ENCODE results near the gene CXXC5. TPM values are rescaled to one million over a fixed set of nuclear protein-coding genes. Genes with fewer than 3 reads are reported as not detected.
"Not testable (repeated sequence)": the region's sequence is repeated elsewhere in the genome, so short reads cannot be mapped to it uniquely, and the experiment has no call there.

Gene CXXC5
- total RNA-seq, 1 donor from 2014 or later, result 88.2 TPM

DNA sequence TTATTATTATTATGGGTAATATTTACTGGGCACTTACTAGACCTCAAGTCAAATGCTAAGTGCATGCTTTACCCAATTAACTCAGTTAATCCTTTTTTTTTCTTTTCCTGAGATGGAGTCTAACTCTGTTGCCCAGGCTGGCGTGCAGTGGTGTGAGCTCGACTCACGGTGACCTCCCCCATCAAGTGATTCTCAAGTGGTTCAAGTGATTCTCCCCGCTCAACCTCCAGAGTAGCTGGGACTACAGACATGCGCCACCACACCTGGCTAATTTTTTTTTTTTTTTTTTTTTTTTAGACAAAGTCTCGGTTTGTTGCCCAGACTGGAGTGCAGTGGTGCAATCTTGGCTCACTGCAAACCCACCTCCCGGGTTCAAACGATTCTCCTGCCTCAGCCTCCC is 69.1 kb downstream of the CXXC5 start:
- Mint-ChIP-seq H3K27me3 (peaks cover 11% of the 10 kb centered on the region), H3K36me3 (ENCODE audit: insufficient read depth) (peaks cover 4% of the 10 kb centered on the region), H3K4me3 (ENCODE audit: low read depth) (no peak overlapping the region), H3K9me3 (ENCODE audit: low read depth) (peaks cover 9% of the 10 kb centered on the region), H3K4me1 (ENCODE audit: low read depth) (no peaks in the 10 kb centered on the region), H3K27ac (no peak overlapping the region)
- TF ChIP-seq, protein P1, sequence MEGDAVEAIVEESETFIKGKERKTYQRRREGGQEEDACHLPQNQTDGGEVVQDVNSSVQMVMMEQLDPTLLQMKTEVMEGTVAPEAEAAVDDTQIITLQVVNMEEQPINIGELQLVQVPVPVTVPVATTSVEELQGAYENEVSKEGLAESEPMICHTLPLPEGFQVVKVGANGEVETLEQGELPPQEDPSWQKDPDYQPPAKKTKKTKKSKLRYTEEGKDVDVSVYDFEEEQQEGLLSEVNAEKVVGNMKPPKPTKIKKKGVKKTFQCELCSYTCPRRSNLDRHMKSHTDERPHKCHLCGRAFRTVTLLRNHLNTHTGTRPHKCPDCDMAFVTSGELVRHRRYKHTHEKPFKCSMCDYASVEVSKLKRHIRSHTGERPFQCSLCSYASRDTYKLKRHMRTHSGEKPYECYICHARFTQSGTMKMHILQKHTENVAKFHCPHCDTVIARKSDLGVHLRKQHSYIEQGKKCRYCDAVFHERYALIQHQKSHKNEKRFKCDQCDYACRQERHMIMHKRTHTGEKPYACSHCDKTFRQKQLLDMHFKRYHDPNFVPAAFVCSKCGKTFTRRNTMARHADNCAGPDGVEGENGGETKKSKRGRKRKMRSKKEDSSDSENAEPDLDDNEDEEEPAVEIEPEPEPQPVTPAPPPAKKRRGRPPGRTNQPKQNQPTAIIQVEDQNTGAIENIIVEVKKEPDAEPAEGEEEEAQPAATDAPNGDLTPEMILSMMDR (IDR thresholded peaks at IDR 0.05; ENCODE audit: unreplicated experiment), result no peak
- DNase-seq (ENCODE audit: low spot score, unreplicated experiment), result no peak

DNA sequence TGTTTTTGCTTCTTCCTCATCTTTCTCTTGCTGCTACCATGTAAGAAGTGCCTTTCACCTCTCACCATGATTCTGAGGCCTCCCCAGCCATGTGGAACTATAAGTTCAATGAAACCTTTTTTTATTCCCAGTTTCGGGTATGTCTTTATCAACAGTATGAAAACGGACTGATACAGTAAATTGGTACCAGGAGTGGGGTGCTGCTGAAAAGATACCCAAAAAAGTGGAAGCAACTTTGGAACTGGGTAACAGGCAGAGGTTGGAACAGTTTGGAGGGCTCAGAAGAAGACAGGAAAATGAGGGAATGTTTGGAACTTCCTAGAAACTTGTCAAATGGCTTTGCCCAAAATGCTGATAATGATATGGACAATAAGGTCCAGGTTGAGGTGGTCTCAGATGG is 70.3 kb downstream of the CXXC5 start:
- not testable (repeated sequence) for DNase-seq (ENCODE audit: low spot score, unreplicated experiment); H3K27ac Mint-ChIP-seq; H3K4me3 Mint-ChIP-seq (ENCODE audit: low read depth); H3K4me1 Mint-ChIP-seq (ENCODE audit: low read depth); H3K36me3 Mint-ChIP-seq (ENCODE audit: insufficient read depth); H3K27me3 Mint-ChIP-seq; H3K9me3 Mint-ChIP-seq (ENCODE audit: low read depth)

DNA sequence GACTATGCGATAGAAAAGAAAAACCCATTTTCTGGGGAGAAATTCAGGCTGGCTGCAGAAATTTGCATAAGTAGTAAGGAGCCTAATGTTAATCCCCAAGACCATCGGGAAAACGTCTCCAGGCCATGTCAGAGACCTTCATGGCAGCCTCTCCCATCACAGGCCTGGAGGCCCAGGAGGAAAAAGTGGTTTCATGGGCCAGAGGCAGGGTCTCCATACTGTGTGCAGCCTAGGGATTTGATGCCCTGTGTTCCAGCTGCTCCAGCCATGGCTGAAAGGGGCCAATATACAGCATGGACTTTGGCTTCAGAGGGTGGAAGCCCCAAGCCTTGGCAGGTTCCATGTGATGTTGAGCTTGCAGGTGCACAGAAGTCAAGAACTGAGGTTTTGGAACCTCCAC is 71.8 kb downstream of the CXXC5 start:
- not testable (repeated sequence) for DNase-seq (ENCODE audit: low spot score, unreplicated experiment); H3K9me3 Mint-ChIP-seq (ENCODE audit: low read depth); H3K27me3 Mint-ChIP-seq; H3K27ac Mint-ChIP-seq; H3K4me3 Mint-ChIP-seq (ENCODE audit: low read depth); H3K36me3 Mint-ChIP-seq (ENCODE audit: insufficient read depth); H3K4me1 Mint-ChIP-seq (ENCODE audit: low read depth)

DNA sequence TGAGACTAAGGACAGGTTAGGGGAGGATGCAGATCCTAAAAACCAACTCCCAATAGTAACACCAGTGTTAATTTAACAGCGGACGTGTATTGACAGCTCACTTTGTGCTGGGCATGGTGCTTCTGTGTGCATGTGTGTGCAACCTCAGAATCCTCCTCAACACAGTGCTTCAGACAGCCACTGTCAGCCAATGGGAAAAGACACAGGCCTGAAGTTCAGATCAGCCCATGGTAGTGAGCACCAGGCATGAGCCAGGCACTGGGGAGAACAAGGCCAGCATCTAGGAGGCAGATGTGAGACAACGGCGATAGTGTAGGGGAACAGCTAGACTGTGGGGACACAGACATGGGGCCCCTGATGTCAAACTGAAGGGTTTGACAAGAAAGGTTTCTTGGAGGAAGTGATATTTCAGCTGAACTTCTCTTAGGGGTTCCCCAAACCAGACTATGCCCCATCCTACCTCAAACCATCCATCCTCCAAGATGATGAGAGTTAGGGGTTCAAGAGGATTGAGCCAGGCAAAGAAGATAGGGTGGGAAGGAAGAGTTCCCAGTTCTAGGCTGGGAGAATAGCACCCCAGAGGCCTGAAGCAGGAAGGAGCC is 75.9 kb downstream of the CXXC5 start:
- no peak for DNase-seq (ENCODE audit: low spot score, unreplicated experiment)
- Mint-ChIP-seq H3K36me3 (ENCODE audit: insufficient read depth) (peaks cover 3% of the 10 kb centered on the region), H3K4me1 (ENCODE audit: low read depth) (no peaks in the 10 kb centered on the region), H3K27ac (no peak overlapping the region), H3K9me3 (ENCODE audit: low read depth) (peaks cover 3% of the 10 kb centered on the region), H3K27me3 (no peaks in the 10 kb centered on the region), H3K4me3 (ENCODE audit: low read depth) (no peak overlapping the region)
- TF ChIP-seq, protein P1 (IDR thresholded peaks at IDR 0.05; ENCODE audit: unreplicated experiment), result no peak

DNA sequence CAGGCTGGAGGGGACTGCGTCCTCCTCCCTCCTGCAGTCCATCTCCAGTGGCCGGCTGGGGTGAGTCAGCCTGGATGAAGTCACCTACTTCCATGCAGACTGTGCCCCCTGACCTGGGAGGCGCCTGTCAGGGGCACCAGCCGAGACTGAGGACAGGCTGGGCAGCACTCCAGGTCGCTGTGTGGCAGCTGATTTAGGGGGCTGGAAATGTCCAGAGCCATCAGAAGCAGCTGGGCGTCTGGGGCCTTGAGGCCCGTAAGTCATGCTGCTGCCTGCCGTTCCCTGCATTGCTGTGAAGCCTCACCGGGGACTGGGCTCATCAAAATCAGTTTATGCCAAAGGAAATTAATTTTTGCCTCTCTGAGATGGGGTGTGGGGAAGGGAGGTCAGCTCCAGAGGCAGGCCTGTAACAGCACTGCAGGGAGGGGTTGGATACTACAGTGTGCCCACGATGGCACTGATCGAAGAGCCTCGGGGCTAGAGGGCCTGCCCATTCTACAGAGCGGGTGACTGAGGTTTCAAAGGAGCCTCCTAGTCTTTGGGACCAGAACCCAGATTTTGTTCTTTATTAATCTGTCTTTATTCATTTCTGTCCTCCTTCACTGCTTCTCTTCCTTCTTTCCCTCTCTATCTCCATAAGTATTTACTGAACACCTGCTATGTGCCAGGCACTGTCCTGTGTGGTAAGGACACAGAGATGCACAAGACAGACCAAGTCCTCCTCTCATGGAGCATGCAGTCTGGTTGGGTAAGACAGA is 77.1 kb downstream of the CXXC5 start:
- H3K4me3 Mint-ChIP-seq (ENCODE audit: low read depth), result no peak overlapping the region
- no peaks in the 10 kb centered on the region for H3K27me3 Mint-ChIP-seq
- TF ChIP-seq, protein P1 (IDR thresholded peaks at IDR 0.05; ENCODE audit: unreplicated experiment), result no peak
- no peaks in the 10 kb centered on the region for H3K4me1 Mint-ChIP-seq (ENCODE audit: low read depth)
- DNase-seq (ENCODE audit: low spot score, unreplicated experiment), result no peak
- no peaks in the 10 kb centered on the region for H3K9me3 Mint-ChIP-seq (ENCODE audit: low read depth)
- H3K36me3 Mint-ChIP-seq (ENCODE audit: insufficient read depth), result no peaks in the 10 kb centered on the region
- H3K27ac Mint-ChIP-seq, result no peak overlapping the region

DNA sequence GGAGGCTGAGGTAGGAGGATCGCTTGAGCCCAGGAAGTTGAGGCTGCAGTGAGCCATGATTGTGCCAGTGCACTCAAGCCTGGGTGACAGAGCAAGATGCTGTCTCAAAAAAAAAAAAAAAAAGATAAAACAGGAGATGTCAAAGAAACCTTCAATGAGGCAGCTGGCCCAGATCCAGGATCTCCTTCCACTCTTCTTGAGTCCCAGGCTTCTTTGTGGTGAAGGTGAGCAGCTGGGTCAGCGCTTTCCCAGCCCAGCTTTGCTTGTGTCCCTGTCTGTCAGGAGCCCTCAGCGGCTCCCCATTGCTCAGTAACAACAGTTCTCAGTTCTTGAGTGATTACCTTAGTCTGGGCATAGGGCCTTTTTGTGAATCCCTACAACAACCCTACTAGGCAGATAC is 78.1 kb downstream of the CXXC5 start:
- Mint-ChIP-seq H3K4me3 (ENCODE audit: low read depth) (no peak overlapping the region), H3K9me3 (ENCODE audit: low read depth) (no peaks in the 10 kb centered on the region), H3K27me3 (no peaks in the 10 kb centered on the region), H3K27ac (no peak overlapping the region), H3K4me1 (ENCODE audit: low read depth) (no peaks in the 10 kb centered on the region), H3K36me3 (ENCODE audit: insufficient read depth) (no peaks in the 10 kb centered on the region)
- DNase-seq (ENCODE audit: low spot score, unreplicated experiment), result no peak
- TF ChIP-seq, protein P1 (IDR thresholded peaks at IDR 0.05; ENCODE audit: unreplicated experiment), result no peak

DNA sequence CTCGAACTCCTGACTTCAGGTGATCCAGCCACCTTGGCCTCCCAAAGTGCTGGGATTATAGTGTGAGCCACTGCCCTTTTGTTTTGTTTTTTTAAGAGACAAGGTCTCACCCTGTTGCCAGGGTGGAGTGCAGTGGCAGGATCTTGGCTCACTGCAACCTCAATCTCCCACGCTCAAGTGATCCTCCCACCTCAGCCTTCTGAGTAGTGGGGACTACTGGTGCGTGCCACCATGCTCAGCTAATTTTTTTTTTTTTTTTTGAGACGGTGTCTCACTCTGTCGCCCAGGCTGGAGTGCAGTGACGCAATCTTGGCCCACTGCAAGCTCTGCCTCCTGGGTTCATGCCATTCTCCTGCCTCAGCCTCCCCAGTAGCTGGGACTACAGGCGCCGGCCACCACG is 79.5 kb downstream of the CXXC5 start:
- not testable (repeated sequence) for DNase-seq (ENCODE audit: low spot score, unreplicated experiment); H3K9me3 Mint-ChIP-seq (ENCODE audit: low read depth); H3K27ac Mint-ChIP-seq; H3K4me3 Mint-ChIP-seq (ENCODE audit: low read depth); H3K4me1 Mint-ChIP-seq (ENCODE audit: low read depth); H3K36me3 Mint-ChIP-seq (ENCODE audit: insufficient read depth); H3K27me3 Mint-ChIP-seq
